OCI-LY1 (cell line): Measurements from ENCODE around the gene RBMS1.

Source experiments
- H2AFZ ChIP-seq: fragments of 200-600 bp; sonication (generic), shearing (Covaris generic); 2 replicates; pipeline ENCODE4 v1.6.0; 2014; ENCODE audit warnings: antibody characterized with exemption, mild to moderate bottlenecking, low read length
- H3F3A ChIP-seq: fragments of 200-600 bp; sonication (generic), shearing (Covaris generic); 2 replicates; pipeline ENCODE4 v1.6.0; 2014; ENCODE audit warnings: mild to moderate bottlenecking, antibody characterized with exemption, low read length, moderate library complexity; ENCODE audit not compliant: insufficient read depth
- H3K27ac ChIP-seq: fragments of 200-600 bp; sonication (generic); 2 replicates; pipeline ENCODE4 v1.5.1; 2014; ENCODE audit warnings: low read length, mixed run types, mild to moderate bottlenecking, low read depth; ENCODE audit not compliant: poor library complexity, severe bottlenecking
- H3K27me3 ChIP-seq: fragments of 200-600 bp; sonication (generic); 2 replicates; pipeline ENCODE4 v1.6.0; 2014; ENCODE audit warnings: antibody characterized with exemption, mild to moderate bottlenecking, low read length, moderate library complexity; ENCODE audit not compliant: insufficient read depth
- H3K36me3 ChIP-seq: fragments of 200-600 bp; sonication (generic); 2 replicates; pipeline ENCODE4 v1.6.1; 2014; ENCODE audit warnings: mild to moderate bottlenecking, antibody characterized with exemption, low read length, moderate library complexity, mixed read lengths; ENCODE audit not compliant: insufficient read depth
- H3K4me1 ChIP-seq: fragments of 200-600 bp; sonication (generic); 2 replicates; pipeline ENCODE4 v1.5.1; 2014; ENCODE audit warnings: mild to moderate bottlenecking, low read length, moderate library complexity; ENCODE audit not compliant: insufficient read depth, severe bottlenecking
- H3K4me2 ChIP-seq: fragments of 200-600 bp; sonication (generic), shearing (Covaris generic); 2 replicates; pipeline ENCODE4 v1.6.1; 2014; ENCODE audit warnings: low read length
- H3K4me3 ChIP-seq: fragments of 200-600 bp; sonication (generic); 2 replicates; pipeline ENCODE4 v1.5.1; 2014; ENCODE audit warnings: low read length, low read depth, mild to moderate bottlenecking, mixed read lengths; ENCODE audit not compliant: poor library complexity, severe bottlenecking
- H3K79me2 ChIP-seq: fragments of 200-600 bp; shearing (Covaris generic); 2 replicates; pipeline ENCODE4 v1.6.1; 2016; ENCODE audit warnings: mixed run types, low read length, mixed read lengths; ENCODE audit not compliant: insufficient read depth
- H3K9ac ChIP-seq: fragments of 200-600 bp; sonication (generic), shearing (Covaris generic); 2 replicates; pipeline ENCODE4 v1.6.1; 2014; ENCODE audit warnings: mild to moderate bottlenecking, low read length, mixed read lengths
- H3K9me2 ChIP-seq: fragments of 200-600 bp; sonication (generic), shearing (Covaris generic); 2 replicates; pipeline ENCODE4 v1.6.1; 2014; ENCODE audit warnings: low read depth, mild to moderate bottlenecking, low read length, mixed read lengths
- H3K9me3 ChIP-seq: fragments of 200-600 bp; shearing (Covaris generic); 2 replicates; pipeline ENCODE4 v1.6.1; 2014; ENCODE audit warnings: low read length, mixed read lengths
- H4K20me1 ChIP-seq: fragments of 200-600 bp; sonication (generic), shearing (Covaris generic); 2 replicates; pipeline ENCODE4 v1.6.0; 2016; ENCODE audit warnings: mild to moderate bottlenecking, low read length; ENCODE audit not compliant: insufficient read depth
- CTCF ChIP-seq: fragments of 200-600 bp; sonication (generic), shearing (Covaris generic); IDR thresholded peaks from 2 replicates; pipeline ENCODE4 v1.5.1; 2017; ENCODE audit warnings: mild to moderate bottlenecking, antibody characterized with exemption, low read length, moderate library complexity, mixed read lengths
- EZH2 ChIP-seq: fragments of 200-600 bp; sonication (generic), shearing (Covaris generic); IDR thresholded peaks from 2 replicates; pipeline ENCODE4 v1.8.0; 2017; ENCODE audit warnings: borderline replicate concordance, mixed run types, mild to moderate bottlenecking, antibody characterized with exemption, low read length, moderate library complexity, mixed read lengths

RBMS1 gene

GRCh38 chr2:160392201-160392600 lies 101.4 kb downstream of the RBMS1 start:
- no peaks in the 10 kb centered on the region for H3K4me1 ChIP-seq
- no peaks in the 10 kb centered on the region; the same call in 1 of the 2 replicates for H3K27me3 ChIP-seq
- TF ChIP-seq EZH2 = no peak
- no peak for TF ChIP-seq CTCF
- H3K4me2 ChIP-seq = no peak overlapping the region
- no peak overlapping the region for H3K9ac ChIP-seq
- H3K9me2 ChIP-seq = no peaks in the 10 kb centered on the region
- H4K20me1 ChIP-seq = no peaks in the 10 kb centered on the region
- no peaks in the 10 kb centered on the region for H3K79me2 ChIP-seq
- H3F3A ChIP-seq = no peaks in the 10 kb centered on the region
- no peaks in the 10 kb centered on the region for H3K9me3 ChIP-seq
- no peak overlapping the region for H2AFZ ChIP-seq
- no peak overlapping the region for H3K27ac ChIP-seq
- no peaks in the 10 kb centered on the region for H3K36me3 ChIP-seq
- H3K4me3 ChIP-seq = no peak overlapping the region

GRCh38 chr2:160390544-160391455 lies 102.8 kb downstream of the RBMS1 start:
- Histone ChIP-seq H4K20me1 (no peaks in the 10 kb centered on the region), H3K9ac (no peak overlapping the region), H3K27me3 (no peaks in the 10 kb centered on the region; the same call in 1 of the 2 replicates), H3K4me3 (no peak overlapping the region), H3K9me2 (no peaks in the 10 kb centered on the region), H2AFZ (no peak overlapping the region), H3K36me3 (no peaks in the 10 kb centered on the region), H3F3A (no peaks in the 10 kb centered on the region), H3K27ac (no peak overlapping the region), H3K4me2 (no peak overlapping the region), H3K4me1 (no peaks in the 10 kb centered on the region), H3K79me2 (no peaks in the 10 kb centered on the region), H3K9me3 (no peaks in the 10 kb centered on the region)
- no peak for TF ChIP-seq CTCF

GRCh38 chr2:160389875-160390274 lies 103.7 kb downstream of the RBMS1 start:
- Histone ChIP-seq H4K20me1 (no peaks in the 10 kb centered on the region), H3K4me1 (no peaks in the 10 kb centered on the region), H3K9me2 (no peaks in the 10 kb centered on the region), H2AFZ (no peak overlapping the region), H3K4me2 (no peak overlapping the region), H3K27ac (no peak overlapping the region), H3K36me3 (no peaks in the 10 kb centered on the region), H3K79me2 (no peaks in the 10 kb centered on the region), H3K9me3 (no peaks in the 10 kb centered on the region), H3K4me3 (no peak overlapping the region), H3F3A (no peaks in the 10 kb centered on the region), H3K27me3 (no peaks in the 10 kb centered on the region; the same call in 1 of the 2 replicates), H3K9ac (no peak overlapping the region)
- TF ChIP-seq CTCF = no peak
- TF ChIP-seq EZH2 = no peak
